Urinary bladder (tissue), 4 donors: ENCODE measurements around the gene MACO1. TPM values are rescaled to one million over a fixed set of nuclear protein-coding genes. Genes with fewer than 3 reads are reported as not detected.
"Not testable (repeated sequence)": the region's sequence is repeated elsewhere in the genome, so short reads cannot be mapped to it uniquely, and the experiment has no call there.

ENCODE experiments used
- DNase-seq: peaks from one replicate; pipeline ENCODE4 v3.0.0-alpha.2; 2015; ENCODE audit errors: extremely low spot score
- H3K27ac ChIP-seq: one replicate; pipeline ENCODE4 v1.5.1; 2013; ENCODE audit warnings: low read depth, mild to moderate bottlenecking, moderate library complexity
- H3K36me3 ChIP-seq: one replicate; pipeline ENCODE4 v1.6.1; 2013; ENCODE audit warnings: mild to moderate bottlenecking, moderate library complexity; ENCODE audit not compliant: insufficient read depth
- H3K4me1 ChIP-seq: one replicate; pipeline ENCODE4 v1.6.1; 2013; ENCODE audit warnings: mild to moderate bottlenecking, moderate library complexity; ENCODE audit not compliant: insufficient read depth
- H3K4me3 ChIP-seq: one replicate; pipeline ENCODE4 v1.5.1; 2013; ENCODE audit warnings: low read depth, low read length
- WGBS: extraction: QIAGEN DNeasy Blood & Tissue Kit; methylation state at CpG from one replicate; pipeline ENCODE4 v1.1.7; 2013; 5-methylcytosine and 5-hydroxymethylcytosine counted together
- polyA plus RNA-seq: library from polyadenylated mRNA; stranded (reverse); fragments of 200-250 nt; gene quantifications from one replicate; pipeline ENCODE4 v1.2.3, GENCODE V29; 2013
- total RNA-seq: library from RNA; depleted of rRNA; stranded (reverse); fragments of >200 nt; gene quantifications from one replicate; pipeline ENCODE4 v1.2.3, GENCODE V29; 2014
- donor health status: healthy with polysubstance abuse.
- donor health status: healthy.

The MACO1 gene
- total and polyA plus RNA-seq, 2 donors, result 7.9 to 24.4 TPM

DNA sequence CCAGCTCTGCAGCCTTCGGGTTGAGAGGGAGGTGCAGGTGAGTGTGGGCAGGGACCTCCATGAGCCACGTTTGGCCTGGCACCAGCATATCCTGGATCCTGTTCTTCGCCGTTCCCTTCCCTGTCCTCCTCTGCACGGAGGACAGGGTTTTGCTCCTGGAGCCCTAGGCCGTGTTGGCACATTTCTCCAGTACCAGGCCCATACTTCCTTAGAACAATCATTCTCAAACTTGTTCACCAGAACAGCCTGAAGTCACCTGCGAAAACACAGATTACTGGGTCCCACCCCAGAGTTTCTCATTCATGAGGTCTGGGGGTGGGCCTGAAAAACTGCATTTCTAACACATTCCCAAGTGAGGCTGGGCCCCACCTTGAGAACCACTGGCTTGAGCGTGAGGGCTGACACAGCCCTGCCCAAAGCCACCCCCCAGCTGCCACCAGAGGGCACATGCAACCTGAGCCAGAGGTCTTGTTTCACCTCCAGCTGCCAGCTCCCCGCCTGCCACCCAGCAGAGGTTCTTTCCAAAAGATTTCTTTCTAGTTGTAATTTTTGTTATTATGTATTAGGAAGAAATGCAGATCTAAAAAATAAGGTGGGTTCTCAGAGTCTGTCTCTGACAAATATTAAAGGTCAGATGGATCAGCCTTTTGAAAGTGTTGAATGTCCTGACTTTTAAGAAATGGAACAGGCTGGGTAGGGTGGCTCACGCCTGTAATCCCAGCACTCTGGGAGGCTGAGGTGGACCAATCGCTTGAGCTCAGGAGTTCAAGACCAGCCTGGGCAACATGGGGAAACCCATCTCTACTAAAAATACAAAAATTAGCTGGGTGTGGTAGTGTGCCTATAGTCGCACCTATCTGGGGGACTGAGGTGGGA, 73.1 kb downstream of the MACO1 start:
- H3K27ac ChIP-seq, result no peak overlapping the region
- WGBS, result 88% methylated on average over 12 of the region's 12 CpGs
- H3K4me1 ChIP-seq, result no peaks in the 10 kb centered on the region
- no peak overlapping the region for H3K4me3 ChIP-seq
- no peak for DNase-seq
- no peaks in the 10 kb centered on the region for H3K36me3 ChIP-seq

DNA sequence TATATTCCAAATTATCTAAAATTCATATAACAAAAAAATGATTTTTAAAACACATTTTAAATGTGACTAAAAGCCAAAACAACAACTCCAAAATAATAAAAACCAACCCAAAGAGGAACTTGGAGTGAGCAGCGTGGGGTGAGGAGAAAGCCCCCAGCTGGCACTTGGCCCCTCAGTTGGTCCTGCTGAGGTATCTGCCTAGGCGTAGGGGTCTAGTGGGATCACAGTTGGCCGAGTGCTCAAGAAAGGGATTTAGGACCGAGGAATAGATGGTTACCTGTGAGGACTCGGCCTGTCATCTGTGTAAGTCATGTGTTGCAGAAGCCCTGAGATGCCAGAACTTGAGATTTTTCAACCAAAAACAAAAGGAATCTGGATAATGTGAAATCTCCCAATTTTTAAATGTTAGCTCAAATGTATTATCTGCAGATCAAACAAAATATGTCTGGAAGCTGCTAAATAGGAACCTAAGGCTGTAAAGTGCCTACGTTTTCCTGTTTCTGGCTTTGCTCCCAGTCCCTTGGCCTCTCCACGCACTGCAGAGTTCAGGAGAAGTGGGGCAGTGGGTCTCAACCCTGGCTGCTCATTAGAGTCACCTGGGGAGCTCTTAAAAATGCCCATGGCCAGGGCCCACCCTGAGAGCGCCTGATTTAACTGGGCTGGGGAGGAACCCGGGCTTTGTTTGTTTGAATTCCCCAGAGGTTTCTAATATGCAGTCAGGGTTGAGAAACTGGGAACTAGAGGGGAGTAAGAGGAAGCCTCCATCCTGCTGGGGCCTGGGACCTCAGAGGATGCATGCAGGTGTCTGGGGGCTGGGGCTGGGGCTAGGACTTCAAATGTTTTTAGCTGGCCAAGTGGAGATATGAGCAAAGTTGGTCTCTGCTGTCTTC, 74.3 kb downstream of the MACO1 start:
- WGBS, result 59% methylated on average over 9 of the region's 9 CpGs
- no peak for DNase-seq

DNA sequence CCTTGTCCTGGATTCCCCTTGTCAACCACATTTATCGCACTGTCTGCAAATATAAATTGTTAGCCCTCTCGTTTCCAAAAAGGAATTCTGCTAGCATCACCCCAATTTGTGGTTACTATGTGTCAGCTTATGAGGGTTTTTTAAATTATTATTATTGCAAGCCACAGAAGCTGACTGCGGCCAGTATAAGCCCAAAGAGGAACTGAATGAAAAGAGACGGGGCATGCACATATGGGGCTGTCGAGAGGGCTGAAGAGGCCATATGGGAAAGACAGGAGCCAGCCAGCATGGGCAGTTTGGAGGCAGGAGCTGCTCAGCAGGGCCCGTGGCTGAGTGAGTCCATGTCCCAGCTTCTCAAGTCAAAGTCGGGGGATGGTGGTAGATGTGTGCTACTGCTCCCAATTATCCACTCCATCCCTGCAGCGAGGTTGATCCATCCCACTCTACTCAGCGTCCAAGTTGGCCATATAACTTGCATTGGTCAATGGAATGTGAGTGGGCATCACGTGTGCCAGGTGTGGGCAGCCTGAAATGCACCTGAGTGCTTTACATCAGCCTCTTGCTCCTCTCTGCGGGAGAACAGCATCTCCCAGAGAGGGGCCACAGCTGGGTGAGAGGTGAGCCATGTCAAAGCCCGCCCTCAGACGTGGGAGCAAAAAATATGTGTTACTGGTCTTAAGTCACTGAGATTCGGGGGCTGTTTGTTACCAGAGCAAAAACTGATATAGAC, 75.1 kb downstream of the MACO1 start:
- Histone ChIP-seq H3K27ac (no peak overlapping the region), H3K4me3 (no peak overlapping the region), H3K4me1 (no peaks in the 10 kb centered on the region), H3K36me3 (no peaks in the 10 kb centered on the region)
- no peak for DNase-seq
- 76% methylated on average over 14 of the region's 14 CpGs for WGBS

More for the DNA sequence above, 74.3 kb downstream of the MACO1 start:
- Histone ChIP-seq H3K4me3 (no peak overlapping the region), H3K4me1 (no peaks in the 10 kb centered on the region), H3K27ac (no peak overlapping the region), H3K36me3 (no peaks in the 10 kb centered on the region)

DNA sequence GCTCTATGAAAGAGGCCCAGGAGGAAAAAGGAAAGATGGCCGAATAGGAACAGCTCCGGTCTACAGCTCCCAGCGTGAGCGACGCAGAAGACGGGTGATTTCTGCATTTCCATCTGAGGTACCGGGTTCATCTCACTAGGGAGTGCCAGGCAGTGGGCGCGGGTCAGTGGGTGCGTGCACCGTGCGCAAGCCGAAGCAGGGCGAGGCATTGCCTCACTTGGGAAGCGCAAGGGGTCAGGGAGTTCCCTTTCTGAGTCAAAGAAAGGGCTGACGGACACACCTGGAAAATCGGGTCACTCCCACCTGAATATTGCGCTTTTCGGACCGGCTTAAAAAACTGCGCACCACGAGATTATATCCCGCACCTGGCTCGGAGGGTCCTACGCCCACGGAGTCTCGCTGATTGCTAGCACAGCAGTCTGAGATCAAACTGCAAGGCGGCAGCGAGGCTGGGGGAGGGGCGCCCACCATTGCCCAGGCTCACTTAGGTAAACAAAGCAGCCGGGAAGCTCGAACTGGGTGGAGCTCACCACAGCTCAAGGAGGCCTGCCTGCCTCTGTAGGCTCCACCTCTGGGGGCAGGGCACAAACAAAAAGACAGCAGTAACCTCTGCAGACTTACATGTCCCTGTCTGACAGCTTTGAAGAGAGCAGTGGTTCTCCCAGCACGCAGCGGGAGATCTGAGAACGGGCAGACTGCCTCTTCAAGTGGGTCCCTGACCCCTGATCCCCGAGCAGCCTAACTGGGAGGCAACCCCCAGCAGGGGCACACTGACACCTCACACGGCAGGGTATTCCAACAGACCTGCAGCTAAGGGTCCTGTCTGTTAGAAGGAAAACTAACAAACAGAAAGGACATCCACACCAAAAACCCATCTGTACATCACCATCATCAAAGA, 76.1 kb downstream of the MACO1 start:
- not testable (repeated sequence) for DNase-seq, H3K27ac ChIP-seq, H3K4me1 ChIP-seq, H3K36me3 ChIP-seq, H3K4me3 ChIP-seq
- 55% methylated on average over 36 of the region's 37 CpGs for WGBS

DNA sequence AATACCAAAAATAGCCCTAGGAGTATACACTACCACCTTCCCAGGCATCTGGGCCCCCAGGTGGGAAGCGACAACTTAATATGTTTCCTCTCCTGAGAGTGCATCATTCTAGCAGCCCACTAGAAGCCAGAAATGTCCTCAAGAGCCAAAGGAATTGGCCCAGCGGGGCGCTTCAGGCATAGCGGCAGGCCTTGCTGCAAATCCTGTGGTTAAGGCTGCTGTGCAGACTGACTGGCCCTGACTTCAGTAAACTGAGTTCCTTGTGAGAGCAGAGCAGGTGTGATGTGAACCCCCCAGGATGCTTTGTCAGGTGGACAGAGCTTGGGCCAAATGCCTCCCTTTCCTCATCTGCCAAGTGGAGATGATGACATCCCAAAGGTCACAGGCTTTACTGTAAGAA, 83.0 kb downstream of the MACO1 start:
- 82% methylated on average over 4 of the region's 4 CpGs for WGBS
- Histone ChIP-seq H3K36me3 (no peaks in the 10 kb centered on the region), H3K4me3 (no peak overlapping the region), H3K27ac (no peak overlapping the region), H3K4me1 (no peaks in the 10 kb centered on the region)
- DNase-seq, result no peak

DNA sequence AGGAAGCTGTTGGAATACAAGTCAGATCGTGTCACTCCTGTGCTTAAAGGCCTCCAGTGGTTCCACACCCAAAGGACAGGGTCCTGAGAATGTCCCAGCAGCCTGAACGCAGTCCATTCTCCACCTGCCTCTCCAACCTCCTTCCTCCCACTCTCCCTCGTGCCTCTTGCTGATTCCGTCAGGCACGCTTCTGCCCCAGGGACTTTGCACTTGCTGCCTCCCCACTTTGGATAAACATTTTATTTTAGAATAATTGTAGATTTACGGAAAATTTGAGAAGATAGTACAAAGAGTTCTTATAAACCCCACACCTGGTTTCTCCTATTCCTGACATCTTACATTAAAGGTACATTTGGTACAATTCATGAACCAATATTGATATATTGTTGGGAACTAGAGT, 84.3 kb downstream of the MACO1 start:
- 68% methylated on average over 6 of the region's 6 CpGs for WGBS
- Histone ChIP-seq H3K4me3 (no peak overlapping the region), H3K36me3 (no peaks in the 10 kb centered on the region), H3K27ac (no peak overlapping the region), H3K4me1 (no peaks in the 10 kb centered on the region)
- no peak for DNase-seq

DNA sequence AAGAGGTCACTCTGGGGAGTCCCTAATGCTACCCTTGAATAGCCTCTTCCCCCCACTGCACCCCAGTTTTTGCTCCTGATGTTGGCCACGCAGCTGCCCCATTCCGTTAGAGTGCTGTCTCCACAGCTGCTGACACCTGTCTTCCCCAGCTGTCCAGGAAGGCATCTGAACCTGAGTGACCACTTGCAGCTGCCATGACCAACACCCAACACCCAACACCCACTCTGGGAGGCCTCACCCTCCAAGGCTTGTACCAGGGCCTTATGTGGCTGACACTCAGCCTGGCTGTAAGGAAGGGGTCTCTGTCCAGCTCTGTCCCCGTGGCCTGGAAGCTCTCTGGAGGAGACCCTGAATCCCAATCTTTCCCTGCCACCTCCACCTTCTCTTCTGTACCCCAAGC, 86.0 kb downstream of the MACO1 start:
- 60% methylated on average over 3 of the region's 3 CpGs for WGBS
- Histone ChIP-seq H3K4me1 (no peaks in the 10 kb centered on the region), H3K27ac (no peak overlapping the region), H3K4me3 (no peak overlapping the region), H3K36me3 (no peaks in the 10 kb centered on the region)
- no peak for DNase-seq

DNA sequence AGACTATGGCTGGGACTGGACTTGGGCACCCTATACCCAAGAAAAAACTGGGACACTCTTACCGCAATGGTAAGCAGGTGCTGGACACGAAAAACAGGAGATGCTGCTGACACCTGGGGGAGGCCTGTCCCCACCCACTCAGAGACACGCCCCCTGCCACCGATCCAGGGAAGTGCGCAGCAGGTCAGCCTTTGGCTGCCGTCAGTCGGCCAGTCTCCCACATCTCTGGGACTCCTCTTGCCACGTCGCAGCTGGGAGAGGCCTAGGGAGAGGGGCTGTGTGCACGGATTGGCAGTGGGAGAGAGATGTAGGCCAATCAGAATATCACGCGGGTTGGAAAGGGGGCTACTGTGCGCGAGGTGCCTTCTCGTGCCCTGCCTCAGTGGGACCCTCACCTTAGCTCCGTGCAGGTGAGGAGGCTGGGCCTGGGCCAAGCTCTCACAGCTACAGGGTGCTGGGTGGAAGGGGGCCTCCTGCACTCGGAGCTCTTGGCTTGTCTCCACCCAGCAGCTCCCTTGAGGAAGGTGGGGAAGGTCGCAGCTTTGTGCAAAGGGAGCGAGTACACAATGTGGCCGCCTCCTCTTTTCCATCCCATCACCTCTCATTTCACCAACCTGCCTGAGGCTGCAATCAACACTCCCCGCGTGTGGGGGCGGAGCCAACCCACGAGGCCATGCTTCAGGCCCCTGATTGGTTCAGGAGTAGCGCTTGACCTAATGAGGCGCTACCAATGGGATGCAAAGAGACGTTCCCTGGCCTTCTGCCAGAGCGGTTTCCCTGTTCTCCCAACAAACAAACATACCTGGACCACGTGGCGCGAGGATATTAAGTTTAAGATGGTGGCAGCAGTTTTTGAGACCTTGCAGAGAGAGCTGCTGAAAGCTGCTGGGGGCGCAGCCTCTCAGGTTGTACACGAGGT, 87.0 kb downstream of the MACO1 start:
- no peak for DNase-seq
- Histone ChIP-seq H3K36me3 (no peaks in the 10 kb centered on the region), H3K27ac (no peak overlapping the region), H3K4me3 (no peak overlapping the region), H3K4me1 (no peaks in the 10 kb centered on the region)
- WGBS, result 79% methylated on average over 33 of the region's 33 CpGs

DNA sequence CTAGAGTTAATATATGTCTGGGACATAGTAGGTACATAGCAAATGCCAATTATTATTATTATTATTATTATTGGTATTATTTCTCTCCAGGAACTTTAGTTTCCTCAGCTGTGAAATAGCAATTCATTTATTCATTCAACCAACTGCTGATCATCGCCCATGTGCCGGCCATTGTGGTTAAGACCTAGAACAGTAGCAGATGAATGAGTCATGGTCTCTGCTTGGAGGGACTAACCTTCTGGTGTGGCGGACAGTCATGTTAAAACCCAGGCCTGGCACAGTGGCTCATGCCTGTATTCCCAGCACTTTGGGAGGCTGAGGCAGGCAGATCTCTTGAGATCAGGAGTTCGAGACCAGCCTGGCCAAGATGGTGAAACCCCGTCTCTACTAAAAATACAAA, 88.9 kb downstream of the MACO1 start:
- H3K36me3 ChIP-seq, result no peaks in the 10 kb centered on the region
- H3K4me3 ChIP-seq, result no peak overlapping the region
- H3K27ac ChIP-seq, result no peak overlapping the region
- 84% methylated on average over 5 of the region's 5 CpGs for WGBS
- H3K4me1 ChIP-seq, result no peaks in the 10 kb centered on the region
- DNase-seq, result no peak

DNA sequence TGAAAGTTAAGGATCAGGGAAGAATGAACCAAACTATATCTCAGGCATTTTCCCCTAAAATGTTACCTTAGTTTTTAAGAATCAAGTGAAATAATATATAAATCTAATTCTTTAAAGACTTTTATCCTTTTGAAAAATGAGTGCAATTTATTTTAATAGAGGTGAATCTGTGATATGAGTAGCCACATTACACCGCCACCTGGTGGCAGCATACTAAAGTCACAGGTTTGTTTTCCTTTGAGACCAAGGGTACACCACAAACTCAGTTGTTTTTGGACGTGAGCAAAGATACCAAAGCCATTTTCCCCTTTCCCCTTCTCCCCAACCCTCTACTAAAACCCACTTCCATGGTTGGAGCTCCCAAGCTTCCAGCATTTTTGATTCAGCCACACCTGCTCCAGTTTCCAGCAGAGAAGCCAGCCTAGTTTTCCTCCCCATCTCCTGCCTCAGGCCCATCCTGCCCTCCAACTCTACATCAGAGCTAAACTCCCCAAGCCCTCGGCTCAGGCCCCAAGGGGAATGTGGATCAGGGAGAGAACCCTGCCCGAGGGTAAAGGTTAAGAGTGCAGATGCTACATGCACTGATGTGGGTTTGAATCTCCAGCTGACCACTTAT, 89.9 kb downstream of the MACO1 start:
- Histone ChIP-seq H3K4me1 (no peaks in the 10 kb centered on the region), H3K27ac (no peak overlapping the region), H3K4me3 (no peak overlapping the region), H3K36me3 (no peaks in the 10 kb centered on the region)
- no peak for DNase-seq
- 17% methylated on average over 4 of the region's 4 CpGs for WGBS

DNA sequence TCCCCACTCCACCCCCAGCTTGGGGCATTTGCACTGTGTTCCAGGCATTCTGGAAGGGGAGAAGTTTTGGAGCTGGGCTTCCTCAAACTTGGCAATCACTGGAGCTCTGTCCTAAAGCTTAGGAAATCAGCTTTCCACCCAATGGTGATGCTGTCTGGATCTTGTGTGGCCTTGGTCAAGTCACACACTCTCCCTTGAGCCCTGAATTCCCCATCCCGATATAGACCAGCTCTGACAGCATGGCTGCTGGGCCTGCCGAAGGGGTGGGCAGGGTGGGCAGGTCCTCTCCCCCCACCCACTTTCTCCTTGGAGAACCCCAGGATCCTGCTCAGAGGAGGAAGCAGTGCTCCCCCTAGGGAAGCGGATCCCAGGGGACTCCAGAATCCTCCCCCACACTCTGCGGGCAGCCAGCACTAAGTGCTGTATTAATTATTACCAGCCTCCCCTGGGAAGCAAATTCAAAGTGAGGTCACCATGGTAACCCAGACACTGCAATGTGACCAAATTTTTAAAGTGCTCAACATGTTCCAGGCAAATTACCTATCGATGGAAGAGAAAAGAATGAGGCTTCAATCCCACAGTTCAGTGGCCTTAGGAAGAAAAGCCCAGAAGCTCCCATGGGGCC, 91.4 kb downstream of the MACO1 start:
- WGBS, result 80% methylated on average over 5 of the region's 5 CpGs
- H3K36me3 ChIP-seq, result no peaks in the 10 kb centered on the region
- no peak overlapping the region for H3K27ac ChIP-seq
- no peak overlapping the region for H3K4me3 ChIP-seq
- DNase-seq, result no peak
- H3K4me1 ChIP-seq, result no peaks in the 10 kb centered on the region
